Measurements from ENCODE around the gene F2RL1. TPM values are rescaled to one million over a fixed set of nuclear protein-coding genes. Genes with fewer than 3 reads are reported as not detected.
"Not testable (repeated sequence)": the region's sequence is repeated elsewhere in the genome, so short reads cannot be mapped to it uniquely, and the experiment has no call there.

Gene F2RL1
- total RNA-seq (2021): 22.4 and 23.0 TPM in 2 replicates
- long read RNA-seq, transcript F2RL1-201 (2 exons, 2,914 nt): major isoform, 170 of 184 reads
- long read RNA-seq, partial matches to known transcripts: 13 of 184 reads
- long read RNA-seq, other reads (novel, unspliced or antisense): 1 of 184 reads

GRCh38 chr5:76818844-76819831 lies at the start of gene F2RL1:
F2RL1 (plus strand) TSS chr5:76819030; CDS start chr5:76819183, 153 bp downstream.
- peak within 1 kb of the TSS; percentile 77 for H3K14ac ChIP-seq (ENCODE audit: insufficient read depth, low read length)
- H3K4ac ChIP-seq (ENCODE audit: low read depth, low read length): no peak within 1 kb of the TSS
- H3K18ac ChIP-seq (ENCODE audit: insufficient read length, low read depth, low read length): peak within 1 kb of the TSS; percentile 76
- peak within 1 kb of the TSS; percentile 63 for H4K5ac ChIP-seq (ENCODE audit: insufficient read length, low read depth, low read length)
- no peaks in the 10 kb centered on the region; the same call in 1 of the 2 replicates for H3K79me2 ChIP-seq (ENCODE audit: insufficient read depth, low read length)
- peak within 1 kb of the TSS; percentile 5 for H4K8ac ChIP-seq (replicated peaks; ENCODE audit: insufficient read length, low read depth, low read length)
- peak within 1 kb of the TSS; percentile 78 for H3K4me2 ChIP-seq (ENCODE audit: insufficient read depth, insufficient read length, low read length)
- DNase-seq: peak; percentile 98
- peak within 1 kb of the TSS; percentile 16 for H2BK12ac ChIP-seq (ENCODE audit: insufficient read length, low read depth, low read length)
- no peak within 1 kb of the TSS for H2BK5ac ChIP-seq (ENCODE audit: insufficient read length, low read length)
- H3K9me3 ChIP-seq (ENCODE audit: control insufficient read depth, low read depth, low read length): no peaks in the 10 kb centered on the region
- Mint-ChIP-seq H3K4me3 (peak within 1 kb of the TSS; percentile 85 to 92), H3K9me3 (no peaks in the 10 kb centered on the region; a peak in 2 of 5 replicates), H3K4me1 (peaks cover 24 to 25% of the 10 kb centered on the region in 2 experiments), H3K36me3 (ENCODE audit: insufficient read depth in 1 of 3, low read depth in 3 of 3) (peaks cover 0 to 5% (median 0%) of the 10 kb centered on the region in 3 experiments; a peak in 2 of 7 replicates), H3K27me3 (ENCODE audit: low read depth) (peaks cover 26% of the 10 kb centered on the region), H3K27ac (peak within 1 kb of the TSS; percentile 93 to 99 (median 97))
- no peak within 1 kb of the TSS for H3T11ph ChIP-seq (ENCODE audit: low read length)
- H2BK15ac ChIP-seq (ENCODE audit: low read depth, low read length): no peak within 1 kb of the TSS
- H2AFZ ChIP-seq (ENCODE audit: low read length): peak within 1 kb of the TSS; percentile 19
- H3K79me1 ChIP-seq (ENCODE audit: insufficient read depth, low read depth, low read length, poor library complexity, severe bottlenecking): no peaks in the 10 kb centered on the region
- H2AK5ac ChIP-seq (ENCODE audit: insufficient read length, low read length): no peak within 1 kb of the TSS
- peaks cover 11% of the 10 kb centered on the region for H3K23me2 ChIP-seq (ENCODE audit: insufficient read length, low read depth, low read length, poor library complexity, severe bottlenecking)
- no peaks in the 10 kb centered on the region for H4K20me1 ChIP-seq (ENCODE audit: control insufficient read depth, insufficient read depth, insufficient read length)
- H3K4me1 ChIP-seq (ENCODE audit: insufficient read depth, low read length): peaks cover 5% of the 10 kb centered on the region; the same call in 1 of the 2 replicates
- H3K56ac ChIP-seq (ENCODE audit: insufficient read length, low read depth, low read length): no peak within 1 kb of the TSS
- TF ChIP-seq CTCF (conservative IDR thresholded peaks at IDR 0.05): no peak
- no peaks in the 10 kb centered on the region for H3K27me3 ChIP-seq (ENCODE audit: insufficient read depth, low read length)
- H3K27ac ChIP-seq (ENCODE audit: insufficient read length, low read depth, low read length): peak within 1 kb of the TSS; percentile 24
- H3K9ac ChIP-seq (ENCODE audit: extremely low read depth, insufficient read length, low read length): peak within 1 kb of the TSS; percentile 48
- no peak within 1 kb of the TSS for H3K23ac ChIP-seq (ENCODE audit: insufficient read length, low read depth, low read length)
- no peak within 1 kb of the TSS for H4K91ac ChIP-seq (ENCODE audit: insufficient read length, low read depth, low read length)
- no peak within 1 kb of the TSS for H2BK120ac ChIP-seq (ENCODE audit: low read depth, low read length, poor library complexity, severe bottlenecking)
- WGBS (ENCODE audit: extremely low coverage, insufficient read length, low lambda C conversion rate): no CpG with 5 or more reads among the region's 72 CpGs
- H2BK20ac ChIP-seq (ENCODE audit: low read depth, low read length, poor library complexity, severe bottlenecking): no peak within 1 kb of the TSS

- H4K5ac ChIP-seq (ENCODE audit: insufficient read length, low read depth, low read length); H3K27me3 Mint-ChIP-seq (ENCODE audit: low read depth); H2AK5ac ChIP-seq (ENCODE audit: insufficient read length, low read length); H3K23ac ChIP-seq (ENCODE audit: insufficient read length, low read depth, low read length); H3K27me3 ChIP-seq (ENCODE audit: insufficient read depth, low read length); H3K4me1 ChIP-seq (ENCODE audit: insufficient read depth, low read length); H3K4me3 Mint-ChIP-seq; H3K23me2 ChIP-seq (ENCODE audit: insufficient read length, low read depth, low read length, poor library complexity, severe bottlenecking); H2BK15ac ChIP-seq (ENCODE audit: low read depth, low read length); H2BK120ac ChIP-seq (ENCODE audit: low read depth, low read length, poor library complexity, severe bottlenecking); H3K79me1 ChIP-seq (ENCODE audit: insufficient read depth, low read depth, low read length, poor library complexity, severe bottlenecking); H2BK5ac ChIP-seq (ENCODE audit: insufficient read length, low read length); H3K9me3 ChIP-seq (ENCODE audit: control insufficient read depth, low read depth, low read length); H3K4me2 ChIP-seq (ENCODE audit: insufficient read depth, insufficient read length, low read length); H2BK12ac ChIP-seq (ENCODE audit: insufficient read length, low read depth, low read length); H3K79me2 ChIP-seq (ENCODE audit: insufficient read depth, low read length); H3K18ac ChIP-seq (ENCODE audit: insufficient read length, low read depth, low read length); H2AFZ ChIP-seq (ENCODE audit: low read length); H3K36me3 Mint-ChIP-seq (ENCODE audit: insufficient read depth in 1 of 3, low read depth in 3 of 3); H3K9ac ChIP-seq (ENCODE audit: extremely low read depth, insufficient read length, low read length); H4K20me1 ChIP-seq (ENCODE audit: control insufficient read depth, insufficient read depth, insufficient read length); H3K14ac ChIP-seq (ENCODE audit: insufficient read depth, low read length); H3K27ac ChIP-seq (ENCODE audit: insufficient read length, low read depth, low read length); H2BK20ac ChIP-seq (ENCODE audit: low read depth, low read length, poor library complexity, severe bottlenecking); H3K4ac ChIP-seq (ENCODE audit: low read depth, low read length); H4K8ac ChIP-seq (replicated peaks; ENCODE audit: insufficient read length, low read depth, low read length); H3K4me1 Mint-ChIP-seq; H3K27ac Mint-ChIP-seq; H3K56ac ChIP-seq (ENCODE audit: insufficient read length, low read depth, low read length); H3K9me3 Mint-ChIP-seq; DNase-seq; H4K91ac ChIP-seq (ENCODE audit: insufficient read length, low read depth, low read length); H3T11ph ChIP-seq (ENCODE audit: low read length): not testable (repeated sequence)
- no CpG with 5 or more reads among the region's 14 CpGs for WGBS (ENCODE audit: extremely low coverage, insufficient read length, low lambda C conversion rate)
These were observed 47.8 kb upstream of the F2RL1 start for GRCh38 chr5:76771041-76771440.
